HG03342 (cell line): ENCODE measurements around the gene HIPK3.

Experiments
- ATAC-seq: cut with Tn5 transposase; IDR thresholded peaks from one replicate; pipeline ENCODE4 v1.9.1; 2021; ENCODE audit warnings: mild to moderate bottlenecking, moderate library complexity; ENCODE audit not compliant: unreplicated experiment

Gene HIPK3

DNA sequence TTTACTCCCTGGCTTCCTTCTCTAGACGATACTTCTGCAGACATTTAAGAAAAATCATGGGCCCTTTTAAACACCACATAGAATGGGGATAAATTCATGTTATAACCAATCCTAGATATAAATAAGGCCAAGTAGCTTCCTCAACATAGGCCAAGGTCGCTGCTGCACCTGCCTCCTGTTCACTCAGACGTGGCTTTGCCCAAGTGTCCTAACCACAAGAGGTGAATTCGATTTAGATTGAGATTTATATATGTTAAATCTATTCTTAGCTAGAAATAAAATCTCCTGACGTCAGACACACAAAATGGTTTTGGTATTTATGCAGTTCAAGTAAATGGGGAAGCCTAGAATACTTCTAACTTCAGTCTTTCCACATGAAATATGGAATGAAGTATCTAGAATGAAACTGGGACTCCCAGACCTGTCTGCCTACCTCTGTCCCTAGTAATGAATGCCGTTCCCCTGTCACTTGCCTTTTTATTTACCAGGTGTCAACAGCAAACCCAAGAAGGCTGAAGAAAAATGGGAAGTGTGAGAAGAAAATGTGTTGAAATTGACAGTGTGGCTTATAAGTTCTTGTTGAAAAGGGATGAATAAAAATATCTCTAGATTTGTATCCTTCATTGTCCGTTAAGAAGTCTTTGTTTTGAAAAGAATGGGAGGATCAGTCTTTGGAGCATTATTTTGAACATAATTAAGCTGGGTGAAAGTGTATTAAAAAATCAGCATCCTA is 131.8 kb downstream of the HIPK3 start:
- no peak for ATAC-seq

DNA sequence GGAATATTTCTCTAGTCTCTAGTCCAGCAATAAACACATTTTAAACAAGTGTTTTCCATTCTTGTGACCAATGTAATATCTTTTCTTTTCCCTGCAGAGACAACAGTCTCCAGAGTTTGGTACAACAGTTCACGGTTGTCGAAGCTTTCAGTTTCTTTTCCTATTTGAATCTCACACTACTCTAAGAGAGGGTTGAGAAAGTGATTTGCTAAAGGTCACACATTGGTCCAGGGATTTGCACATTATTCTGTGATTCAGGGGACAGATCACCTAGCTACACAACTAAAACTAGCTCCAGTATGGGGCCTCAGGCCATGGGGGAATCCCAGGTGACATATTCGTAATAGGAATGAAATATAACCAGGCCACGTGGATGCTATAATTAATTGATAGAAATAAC is 132.5 kb downstream of the HIPK3 start:
- peak; percentile 59 for ATAC-seq

DNA sequence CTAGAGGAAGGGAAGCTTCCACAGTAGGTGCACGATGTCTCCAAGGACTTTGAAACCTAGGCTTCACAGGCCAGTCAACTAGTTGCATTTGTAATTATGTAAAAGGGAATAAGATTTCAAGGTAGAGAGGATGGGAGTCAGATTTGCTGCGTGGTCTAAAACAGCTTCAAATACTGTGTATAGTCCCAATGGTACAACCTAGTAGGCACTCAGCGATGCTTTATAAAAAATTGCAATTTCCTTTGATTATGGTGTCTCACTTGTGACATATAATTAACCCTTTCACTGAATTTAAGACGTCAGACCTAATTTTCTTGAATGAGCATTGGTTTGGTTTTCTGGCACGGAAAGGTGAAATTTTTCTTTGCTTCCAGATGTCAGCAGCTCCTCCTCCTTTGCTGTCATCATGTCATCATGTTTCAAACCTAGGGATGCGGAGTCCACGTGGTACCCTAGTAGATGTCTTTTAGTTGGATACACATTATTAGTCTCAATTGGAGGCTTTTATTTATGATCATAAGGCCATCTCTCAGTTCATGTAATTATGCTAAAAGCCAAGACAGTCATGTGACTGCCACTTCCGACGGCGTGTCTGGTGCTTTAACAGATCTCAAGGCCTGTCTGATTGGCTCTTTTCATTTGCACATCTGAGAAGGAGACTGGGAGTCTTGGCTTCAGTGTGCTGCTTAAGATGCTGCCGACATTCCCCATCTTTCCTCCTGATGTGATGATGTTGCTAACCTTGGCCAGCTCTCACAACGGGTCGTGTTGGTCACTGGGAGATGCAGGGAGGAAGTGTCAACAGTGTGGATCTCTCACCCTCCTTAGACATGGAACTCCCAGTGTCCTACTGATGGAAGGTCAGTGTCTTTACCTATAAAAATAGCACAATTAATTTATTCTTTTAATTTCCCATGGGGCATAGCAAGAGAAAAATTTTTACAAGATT is 134.0 kb downstream of the HIPK3 start:
- ATAC-seq: no peak

DNA sequence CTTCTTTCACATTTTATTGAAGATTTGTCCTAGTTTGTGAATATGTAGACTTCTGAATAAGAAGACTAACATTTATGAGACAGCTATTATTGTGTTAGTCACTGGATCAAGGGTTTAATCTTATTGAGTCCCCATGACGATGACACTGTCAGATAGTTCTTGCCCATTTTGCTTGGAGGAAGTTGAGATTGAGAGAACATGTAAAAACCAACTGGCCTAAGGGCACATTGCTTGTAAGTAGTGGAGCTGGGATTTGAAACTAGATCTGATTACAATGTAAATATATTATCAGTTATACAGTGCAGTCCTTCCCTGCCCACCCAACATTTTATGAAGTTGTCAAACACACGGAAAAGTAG is 134.7 kb downstream of the HIPK3 start:
- no peak for ATAC-seq

DNA sequence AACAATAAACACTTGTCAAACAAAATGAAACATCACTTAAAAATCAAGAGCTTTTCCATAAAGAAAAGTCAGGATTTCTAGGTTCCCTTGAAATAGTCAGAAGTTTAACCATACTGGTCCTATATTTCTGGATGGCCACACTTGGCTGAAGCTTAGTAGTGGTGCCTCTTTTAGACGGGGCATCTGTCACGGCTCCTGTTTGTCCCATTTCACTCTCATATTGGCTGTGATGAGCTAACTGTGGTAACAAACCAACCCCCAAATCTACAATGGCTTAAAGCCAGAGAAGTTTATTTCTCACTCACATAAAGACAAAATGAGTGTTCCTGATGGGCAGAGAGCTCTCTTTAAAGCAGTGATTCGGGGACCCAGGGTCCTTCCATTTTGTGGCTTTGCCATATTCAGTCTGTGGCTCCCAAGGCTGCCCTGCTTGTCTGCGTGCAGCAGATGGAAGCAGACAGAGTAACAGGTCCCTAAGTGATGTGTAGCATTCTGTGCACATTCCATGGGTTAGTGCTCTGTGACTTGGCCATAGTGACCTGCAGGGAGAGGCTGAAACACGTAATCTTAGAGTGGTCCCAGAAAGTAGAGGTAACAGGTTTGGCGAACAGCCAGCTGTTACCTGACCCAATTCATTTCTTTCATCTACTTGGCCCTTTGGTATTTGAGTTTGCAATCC is 137.4 kb downstream of the HIPK3 start:
- ATAC-seq: no peak

DNA sequence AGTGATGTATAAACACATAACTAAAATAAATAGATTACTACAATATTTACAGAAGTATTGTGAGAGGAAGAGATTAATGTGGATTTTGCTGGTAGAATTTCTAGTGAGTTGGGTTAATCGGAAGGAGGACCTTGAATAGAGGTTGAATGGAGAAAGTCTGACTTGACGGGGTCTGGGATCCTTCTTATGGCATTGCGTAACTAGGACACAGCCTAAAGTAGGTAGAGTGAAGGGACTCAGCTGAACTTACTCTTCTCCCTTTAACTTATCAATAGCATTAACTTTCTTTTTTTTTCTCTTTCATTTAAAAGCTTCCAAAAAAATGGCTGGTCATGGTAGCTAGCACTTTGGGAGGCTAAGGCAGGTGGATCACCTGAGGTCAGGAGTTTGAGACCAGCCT is 139.2 kb downstream of the HIPK3 start:
- ATAC-seq: no peak

DNA sequence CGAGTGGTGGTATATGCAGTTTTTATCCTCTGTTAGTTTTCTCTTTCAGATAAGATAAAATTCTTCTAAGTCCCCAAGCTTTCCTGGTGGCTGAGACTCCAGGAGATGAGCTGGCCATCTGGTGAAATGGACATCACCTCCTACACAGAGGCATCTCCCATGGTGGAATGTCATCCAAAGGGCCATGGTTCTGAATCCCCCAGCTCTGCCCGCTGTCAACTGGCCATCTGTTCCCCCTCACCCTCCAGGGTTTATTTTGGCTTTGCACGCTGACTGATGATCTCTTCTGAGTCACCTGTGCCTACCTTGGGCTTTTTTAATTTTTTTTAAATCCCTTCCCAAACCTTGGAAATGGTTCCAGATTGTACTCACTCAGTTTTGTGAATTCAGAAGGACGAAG is 142.2 kb downstream of the HIPK3 start:
- ATAC-seq: no peak

DNA sequence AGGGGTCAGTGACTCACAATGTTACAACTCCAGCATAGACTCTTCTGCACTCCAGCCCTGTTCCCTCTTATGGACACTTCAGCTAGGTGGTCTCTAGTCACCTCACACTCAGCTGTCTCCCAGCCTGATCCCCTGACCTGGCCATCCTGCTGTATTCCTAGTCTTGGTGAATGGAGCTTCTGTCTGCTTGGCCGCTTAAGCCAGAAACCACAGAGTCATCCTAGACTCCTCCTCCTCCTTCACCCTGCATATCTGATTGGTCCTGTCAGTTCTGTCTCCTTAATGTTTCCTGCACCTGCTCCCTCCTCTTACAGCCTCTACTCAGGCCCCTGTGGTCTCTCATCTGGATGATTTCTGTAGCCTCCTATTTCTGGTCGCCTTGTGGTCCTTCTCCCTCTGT is 144.9 kb downstream of the HIPK3 start:
- ATAC-seq: peak; percentile 74

DNA sequence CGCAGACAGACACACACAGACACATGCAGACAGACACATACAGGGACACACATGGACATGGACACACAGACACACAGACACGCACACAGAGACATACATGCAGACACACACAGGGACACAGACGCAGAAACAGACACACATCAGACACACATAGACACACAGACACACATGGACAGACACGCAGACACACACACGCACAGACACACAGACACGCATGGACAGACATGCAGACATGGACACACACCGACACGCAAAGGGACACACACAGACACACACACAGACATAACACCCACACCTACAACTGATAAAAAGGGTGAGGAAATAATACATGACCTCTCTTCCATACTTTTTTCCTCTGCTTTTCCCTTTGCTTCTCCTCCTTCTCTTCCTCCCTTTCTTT is 146.2 kb downstream of the HIPK3 start:
- ATAC-seq: no peak

DNA sequence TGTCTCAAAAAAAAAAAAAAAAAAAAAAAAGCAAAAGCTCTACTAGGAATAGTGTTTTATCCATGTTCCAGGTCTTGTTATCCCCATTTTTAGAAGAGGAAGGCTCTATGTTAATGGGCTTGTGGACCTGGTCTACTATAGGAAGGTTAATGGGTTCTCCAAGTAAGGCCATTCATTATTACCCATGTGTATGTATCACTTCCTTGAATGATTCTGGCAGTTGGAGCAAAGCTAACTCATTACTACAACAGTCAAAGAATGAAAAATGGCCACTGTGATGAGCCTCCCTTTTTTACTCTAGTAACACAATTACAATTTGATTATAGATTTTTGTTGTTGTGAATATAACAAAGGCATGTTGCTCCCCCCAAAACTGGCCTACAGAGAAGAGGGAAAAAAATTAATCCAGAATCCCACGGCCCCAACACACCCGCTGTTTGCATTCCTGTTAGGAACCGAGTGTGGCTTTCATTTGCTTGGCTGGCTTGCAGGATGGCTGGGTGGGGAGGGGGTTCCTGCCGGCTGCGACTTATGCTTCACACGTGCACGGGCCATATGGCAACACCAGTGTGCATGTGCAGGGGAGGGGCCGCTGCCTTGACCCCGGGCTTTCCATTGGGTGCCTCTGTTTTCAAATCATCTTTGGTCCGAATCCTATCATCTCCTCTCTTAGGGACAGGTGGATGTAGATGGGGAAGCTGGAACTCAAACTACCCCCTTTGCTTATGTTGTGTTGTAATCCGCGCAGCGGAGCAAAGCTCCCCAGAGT is 148.8 kb downstream of the HIPK3 start:
- no peak for ATAC-seq
